ENCODE results near the gene EXOC6B. TPM values are rescaled to one million over a fixed set of nuclear protein-coding genes. Genes with fewer than 3 reads are reported as not detected.

EXOC6B gene
- total and polyA plus RNA-seq, 10 of the 15 experiments (the other 5 are each of a cell fraction or from before 2014, with no cell fraction given), result 0.23 to 2.2 (median 1.2) TPM

GRCh38 chr2:72146347-72147302 lies 679.2 kb downstream of the EXOC6B start (continued):
- TF ChIP-seq IKZF1 (conservative IDR thresholded peaks at IDR 0.05), result no peak
- no peak for TF ChIP-seq PAX8 (IDR thresholded peaks at IDR 0.05)
- TF ChIP-seq SPI1 (IDR thresholded peaks at IDR 0.05; ENCODE audit: borderline replicate concordance, insufficient read depth, low read depth, low read length), result no peak
- TF ChIP-seq ESRRA (IDR thresholded peaks at IDR 0.05; ENCODE audit: low read length), result no peak
- no peak for TF ChIP-seq FOXM1 (IDR thresholded peaks at IDR 0.05; ENCODE audit: low read depth, low read length)
- no peak for TF ChIP-seq RCOR1 (conservative IDR thresholded peaks at IDR 0.05; ENCODE audit: low read depth, low read length)
- TF ChIP-seq RAD51 (IDR thresholded peaks at IDR 0.05), result no peak

- Histone ChIP-seq H3K9me3 (replicated peaks; ENCODE audit: control insufficient read depth, insufficient read depth, low read length) (no peaks in the 10 kb centered on the region; the same call in 2 of the 3 replicates), H4K20me1 (ENCODE audit: control insufficient read depth, insufficient read depth) (no peaks in the 10 kb centered on the region), H3K79me2 (ENCODE audit: control insufficient read depth, insufficient read depth, low read length) (no peaks in the 10 kb centered on the region), H2AFZ (ENCODE audit: control insufficient read depth, low read depth, low read length) (no peak overlapping the region), H3K27me3 (replicated peaks in 1 of 2; ENCODE audit: control insufficient read depth in 2 of 2, insufficient read depth in 2 of 2, low read length in 1 of 2) (peaks cover 13 to 19% of the 10 kb centered on the region in 2 experiments; a peak in 3 of 4 replicates), H3K27ac (ENCODE audit: control insufficient read depth, insufficient read depth) (no peak overlapping the region), H3K36me3 (ENCODE audit: control insufficient read depth in 2 of 2, insufficient read depth in 2 of 2, low read length in 1 of 2) (no peaks in the 10 kb centered on the region), H3K9ac (ENCODE audit: control insufficient read depth, insufficient read depth, low read length) (no peak overlapping the region), H3K4me1 (ENCODE audit: control insufficient read depth, insufficient read depth, low read length) (no peaks in the 10 kb centered on the region), H3K4me2 (ENCODE audit: control insufficient read depth, insufficient read depth) (no peak overlapping the region), H3K4me3 (no peak overlapping the region)
- 13% methylated on average over 33 of the region's 33 CpGs for WGBS (ENCODE audit: insufficient coverage, insufficient replicate concordance, low lambda C conversion rate, missing lambda C conversion rate)
- no TSS peak for BruUV-seq (replicated peaks)
- in situ Hi-C loops (cut with MboI), result loop anchor here (25.0 kb wide), 1 partner anchor 858 kb away; no protein-coding TSS in a partner anchor
- ChIA-PET SMC1A (ENCODE audit: uncharacterized antibody, unreplicated experiment) (no interaction called here), CTCF (no interaction called here), RAD21 (ENCODE audit: unreplicated experiment) (no interaction called here), POLR2A (no interaction called here)
- no peak for DNase-seq (ENCODE audit: low read depth, low spot score)
- FAIRE-seq, result no peak
- intact Hi-C loops (cut with micrococcal nuclease; ENCODE audit: unreplicated experiment), result no loop called here
- no peak for ATAC-seq
- TF ChIP-seq PBX3 (IDR thresholded peaks at IDR 0.05; ENCODE audit: insufficient replicate concordance, low read depth, low read length), result no peak
- no peak for TF ChIP-seq CHD1 (IDR thresholded peaks at IDR 0.05; ENCODE audit: low read depth, low read length)
- TF ChIP-seq E2F8 (IDR thresholded peaks at IDR 0.05; ENCODE audit: low read depth, partially characterized antibody), result no peak
- no peak for TF ChIP-seq NR2C2 (IDR thresholded peaks at IDR 0.05; ENCODE audit: borderline replicate concordance, control insufficient read depth, insufficient read length, low read depth)
- TF ChIP-seq TAF1 (IDR thresholded peaks at IDR 0.05; ENCODE audit: borderline replicate concordance, low read depth, low read length), result no peak
- TF ChIP-seq CHD2 (IDR thresholded peaks at IDR 0.05; ENCODE audit: borderline replicate concordance, low read depth, low read length), result no peak
- TF ChIP-seq RB1 (IDR thresholded peaks at IDR 0.05; ENCODE audit: borderline replicate concordance), result no peak
- no peak for TF ChIP-seq ZBTB33 (IDR thresholded peaks at IDR 0.05)
Measured at GRCh38 chr2:72145658-72146329, 680.0 kb downstream of the EXOC6B start.

Data from GM12878 (cell line).